Ramos (cell line): ENCODE results near the gene SMURF1.

Experiments used
- in situ Hi-C: fragments of 300-500 bp; cut with MboI; formaldehyde crosslinking; loops from one replicate; pipeline ENCODE4 v1.14.3; 2022; ENCODE audit warnings: low sequenced_read_pairs; ENCODE audit not compliant: unreplicated experiment

The SMURF1 gene

GRCh38 chr7:99142727-99143520, 984 bp downstream of the SMURF1 start:
- in situ Hi-C loops = no loop called here

- in situ Hi-C loops = no loop called here
Observed at GRCh38 chr7:99141841-99142726, 1.8 kb downstream of the SMURF1 start.

GRCh38 chr7:99141334-99141733, 2.6 kb downstream of the SMURF1 start:
- in situ Hi-C loops = no loop called here

- in situ Hi-C loops = no loop called here
Observed at GRCh38 chr7:99140813-99141212, 3.1 kb downstream of the SMURF1 start.

- in situ Hi-C loops = no loop called here
Observed at GRCh38 chr7:99139036-99139435, 4.9 kb downstream of the SMURF1 start.

- in situ Hi-C loops = no loop called here
Observed at GRCh38 chr7:99137411-99138180, 6.3 kb downstream of the SMURF1 start.

GRCh38 chr7:99135938-99136337, 8.0 kb downstream of the SMURF1 start:
- in situ Hi-C loops = no loop called here

GRCh38 chr7:99133766-99134564, 9.9 kb downstream of the SMURF1 start:
- in situ Hi-C loops = no loop called here

- in situ Hi-C loops = no loop called here
Observed at GRCh38 chr7:99132595-99133321, 11.2 kb downstream of the SMURF1 start.

GRCh38 chr7:99131290-99131689, 12.6 kb downstream of the SMURF1 start:
- in situ Hi-C loops = no loop called here

- in situ Hi-C loops = no loop called here
Observed at GRCh38 chr7:99129536-99129935, 14.4 kb downstream of the SMURF1 start.

GRCh38 chr7:99129001-99129400, 14.9 kb downstream of the SMURF1 start:
- in situ Hi-C loops = no loop called here

- in situ Hi-C loops = no loop called here
Observed at GRCh38 chr7:99128076-99128950, 15.6 kb downstream of the SMURF1 start.

GRCh38 chr7:99127636-99128035, 16.3 kb downstream of the SMURF1 start:
- in situ Hi-C loops = no loop called here

- in situ Hi-C loops = no loop called here
Observed at GRCh38 chr7:99126921-99127553, 16.9 kb downstream of the SMURF1 start.

GRCh38 chr7:99125505-99125865, 18.4 kb downstream of the SMURF1 start:
- in situ Hi-C loops = no loop called here

GRCh38 chr7:99124751-99125504, 19.0 kb downstream of the SMURF1 start:
- in situ Hi-C loops = no loop called here
